ENCODE measurements around the gene BCAP29. TPM values are rescaled to one million over a fixed set of nuclear protein-coding genes. Genes with fewer than 3 reads are reported as not detected.

Gene BCAP29
- total RNA-seq, 1 experiment from 2014 or later = 35.3 TPM

DNA sequence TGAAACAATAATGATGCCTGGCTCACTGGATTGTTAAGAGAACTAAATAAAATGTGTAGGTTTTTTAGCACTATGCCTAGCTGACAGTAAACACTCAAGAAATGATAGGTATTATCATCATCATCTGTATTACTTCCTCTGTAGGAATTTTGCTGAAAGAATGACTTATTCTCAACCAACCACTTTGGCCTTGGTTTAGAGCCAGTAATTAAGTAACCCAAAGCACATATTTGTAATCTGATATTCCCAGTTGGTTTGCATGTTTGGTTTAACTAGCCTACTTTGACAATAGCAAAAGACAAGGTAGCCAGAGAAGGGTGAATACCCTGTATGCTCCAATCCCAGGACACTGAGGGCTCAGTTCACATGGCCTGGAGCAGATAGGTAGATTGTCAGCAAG is 34.4 kb downstream of the BCAP29 start:
- intact Hi-C loops (cut with micrococcal nuclease; ENCODE audit: unreplicated experiment) = no loop called here
- no TSS peak for BruUV-seq (replicated peaks)
- no peaks in the 10 kb centered on the region for H3K36me3 Mint-ChIP-seq (ENCODE audit: insufficient read depth, unreplicated experiment)
- H3K9me3 Mint-ChIP-seq (ENCODE audit: unreplicated experiment) = no peaks in the 10 kb centered on the region
- POLR2A ChIA-PET = no interaction called here
- CTCF ChIA-PET = no interaction called here
- no peak overlapping the region for H3K27ac Mint-ChIP-seq (ENCODE audit: unreplicated experiment)
- H3K27me3 Mint-ChIP-seq (ENCODE audit: insufficient read depth, unreplicated experiment) = no peaks in the 10 kb centered on the region
- DNase-seq = no peak
- H3K4me3 Mint-ChIP-seq (ENCODE audit: unreplicated experiment) = no peak overlapping the region
- Histone ChIP-seq H3K4me1 (no peaks in the 10 kb centered on the region), H3K27me3 (replicated peaks; ENCODE audit: control insufficient read depth, insufficient read depth, low read length) (no peaks in the 10 kb centered on the region), H3K36me3 (ENCODE audit: control insufficient read depth, insufficient read depth, low read length) (no peaks in the 10 kb centered on the region), H3K9me3 (no peaks in the 10 kb centered on the region), H3K4me3 (ENCODE audit: low read depth, low read length) (no peak overlapping the region)
- TF ChIP-seq, protein P1, sequence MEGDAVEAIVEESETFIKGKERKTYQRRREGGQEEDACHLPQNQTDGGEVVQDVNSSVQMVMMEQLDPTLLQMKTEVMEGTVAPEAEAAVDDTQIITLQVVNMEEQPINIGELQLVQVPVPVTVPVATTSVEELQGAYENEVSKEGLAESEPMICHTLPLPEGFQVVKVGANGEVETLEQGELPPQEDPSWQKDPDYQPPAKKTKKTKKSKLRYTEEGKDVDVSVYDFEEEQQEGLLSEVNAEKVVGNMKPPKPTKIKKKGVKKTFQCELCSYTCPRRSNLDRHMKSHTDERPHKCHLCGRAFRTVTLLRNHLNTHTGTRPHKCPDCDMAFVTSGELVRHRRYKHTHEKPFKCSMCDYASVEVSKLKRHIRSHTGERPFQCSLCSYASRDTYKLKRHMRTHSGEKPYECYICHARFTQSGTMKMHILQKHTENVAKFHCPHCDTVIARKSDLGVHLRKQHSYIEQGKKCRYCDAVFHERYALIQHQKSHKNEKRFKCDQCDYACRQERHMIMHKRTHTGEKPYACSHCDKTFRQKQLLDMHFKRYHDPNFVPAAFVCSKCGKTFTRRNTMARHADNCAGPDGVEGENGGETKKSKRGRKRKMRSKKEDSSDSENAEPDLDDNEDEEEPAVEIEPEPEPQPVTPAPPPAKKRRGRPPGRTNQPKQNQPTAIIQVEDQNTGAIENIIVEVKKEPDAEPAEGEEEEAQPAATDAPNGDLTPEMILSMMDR (IDR thresholded peaks at IDR 0.05; ENCODE audit: insufficient read depth in 1 of 2, low read depth in 1 of 2, low read length in 1 of 2, severe bottlenecking in 1 of 2, unreplicated experiment in 1 of 2) = no peak
- H3K4me1 Mint-ChIP-seq (ENCODE audit: low read depth, unreplicated experiment) = no peaks in the 10 kb centered on the region

DNA sequence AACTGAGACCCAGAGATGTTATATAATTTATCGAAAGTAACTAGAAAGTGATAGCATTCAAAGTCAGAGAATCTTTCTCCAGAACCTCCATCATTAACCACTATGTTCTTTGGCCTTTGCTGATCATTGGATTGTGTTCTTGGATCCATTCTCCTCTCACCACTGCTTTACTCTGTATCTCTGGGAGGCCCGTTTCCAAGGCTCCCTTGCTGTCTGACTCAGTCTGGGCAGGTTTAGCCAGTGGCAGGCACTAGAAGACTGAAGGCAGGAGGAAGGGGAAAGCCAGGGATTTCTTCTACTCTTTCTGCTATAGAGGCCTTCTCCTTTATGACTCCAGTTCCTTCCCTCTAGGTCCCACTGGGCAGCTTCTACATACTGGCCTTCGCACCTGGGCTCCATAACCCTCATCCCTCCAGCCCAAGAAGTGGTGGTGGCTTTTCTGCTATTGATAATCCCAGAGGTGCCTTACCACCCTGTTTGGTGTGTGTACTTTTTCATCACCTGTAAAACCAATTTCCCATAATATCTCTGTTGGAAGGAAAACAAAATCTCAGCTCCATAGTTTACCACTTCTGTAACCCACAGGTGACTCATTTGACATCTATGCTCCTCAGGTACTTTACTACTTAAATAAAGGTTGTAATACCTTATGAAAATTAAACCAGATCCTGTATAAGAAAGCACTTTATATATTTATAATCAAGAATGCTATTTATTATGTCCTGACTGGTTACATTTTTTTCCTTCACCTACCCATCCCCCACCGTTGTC is 36.0 kb downstream of the BCAP29 start:
- ChIA-PET CTCF (interaction anchor here (0.6 kb wide), 1 partner anchor 8 kb away, joined by 3 read pairs; no protein-coding TSS in a partner anchor), POLR2A (no interaction called here)
- Mint-ChIP-seq H3K36me3 (ENCODE audit: insufficient read depth, unreplicated experiment) (no peaks in the 10 kb centered on the region), H3K4me1 (ENCODE audit: low read depth, unreplicated experiment) (no peaks in the 10 kb centered on the region), H3K27me3 (ENCODE audit: insufficient read depth, unreplicated experiment) (no peaks in the 10 kb centered on the region), H3K27ac (ENCODE audit: unreplicated experiment) (no peak overlapping the region), H3K9me3 (ENCODE audit: unreplicated experiment) (no peaks in the 10 kb centered on the region), H3K4me3 (ENCODE audit: unreplicated experiment) (no peak overlapping the region)
- intact Hi-C loops (cut with micrococcal nuclease; ENCODE audit: unreplicated experiment) = no loop called here
- Histone ChIP-seq H3K9me3 (no peaks in the 10 kb centered on the region), H3K27me3 (replicated peaks; ENCODE audit: control insufficient read depth, insufficient read depth, low read length) (no peaks in the 10 kb centered on the region), H3K36me3 (ENCODE audit: control insufficient read depth, insufficient read depth, low read length) (no peaks in the 10 kb centered on the region), H3K4me1 (no peaks in the 10 kb centered on the region), H3K4me3 (ENCODE audit: low read depth, low read length) (no peak overlapping the region)
- TF ChIP-seq, protein P1 (IDR thresholded peaks at IDR 0.05; ENCODE audit: insufficient read depth in 1 of 2, low read depth in 1 of 2, low read length in 1 of 2, severe bottlenecking in 1 of 2, unreplicated experiment in 1 of 2) = no peak
- BruUV-seq (replicated peaks) = no TSS peak
- no peak for DNase-seq

DNA sequence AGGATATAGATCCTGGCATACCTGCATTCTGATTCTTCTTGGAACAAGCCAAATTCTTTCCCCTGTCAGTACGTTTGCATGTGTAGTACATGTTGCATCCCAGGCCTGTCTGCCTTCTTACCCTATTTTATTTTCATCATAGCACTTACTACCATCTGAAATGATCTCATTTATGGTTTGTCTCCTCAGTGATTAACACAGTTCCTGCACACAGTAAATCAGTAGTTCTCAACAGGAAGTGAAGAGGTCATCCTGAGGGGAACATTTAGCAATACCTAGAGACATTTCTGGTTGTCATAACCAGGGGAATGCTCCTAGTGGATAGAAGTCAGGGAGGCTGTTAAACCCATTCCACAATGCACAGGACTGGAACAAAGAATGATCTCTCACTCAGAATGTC is 42.4 kb downstream of the BCAP29 start:
- H3K4me3 ChIP-seq (ENCODE audit: low read depth, low read length) = no peak overlapping the region
- H3K27ac Mint-ChIP-seq (ENCODE audit: unreplicated experiment) = no peak overlapping the region
- H3K36me3 Mint-ChIP-seq (ENCODE audit: insufficient read depth, unreplicated experiment) = no peaks in the 10 kb centered on the region
- no peaks in the 10 kb centered on the region for H3K4me1 ChIP-seq
- POLR2A ChIA-PET = no interaction called here
- intact Hi-C loops (cut with micrococcal nuclease; ENCODE audit: unreplicated experiment) = no loop called here
- H3K4me3 Mint-ChIP-seq (ENCODE audit: unreplicated experiment) = no peak overlapping the region
- no peaks in the 10 kb centered on the region for H3K27me3 Mint-ChIP-seq (ENCODE audit: insufficient read depth, unreplicated experiment)
- no peaks in the 10 kb centered on the region for H3K27me3 ChIP-seq (replicated peaks; ENCODE audit: control insufficient read depth, insufficient read depth, low read length)
- H3K9me3 ChIP-seq = no peaks in the 10 kb centered on the region
- no peaks in the 10 kb centered on the region for H3K4me1 Mint-ChIP-seq (ENCODE audit: low read depth, unreplicated experiment)
- CTCF ChIA-PET = no interaction called here
- BruUV-seq (replicated peaks) = no TSS peak
- peaks cover 8% of the 10 kb centered on the region for H3K9me3 Mint-ChIP-seq (ENCODE audit: unreplicated experiment)
- TF ChIP-seq, protein P1 (IDR thresholded peaks at IDR 0.05; ENCODE audit: insufficient read depth in 1 of 2, low read depth in 1 of 2, low read length in 1 of 2, severe bottlenecking in 1 of 2, unreplicated experiment in 1 of 2) = no peak
- no peak for DNase-seq
- no peaks in the 10 kb centered on the region for H3K36me3 ChIP-seq (ENCODE audit: control insufficient read depth, insufficient read depth, low read length)
